Stimulated activated CD8-positive, alpha-beta memory T cell treated with anti-CD3 and anti-CD28 coated beads, Interleukin-15, amount 100 ng/mL, for 24 hours (primary cell): ENCODE measurements around the gene CRACDL.

Source experiments
- DNase-seq: peaks from one replicate; pipeline ENCODE4 v3.0.0-alpha.2; 2020; ENCODE audit warnings: low read depth

The CRACDL gene

DNA sequence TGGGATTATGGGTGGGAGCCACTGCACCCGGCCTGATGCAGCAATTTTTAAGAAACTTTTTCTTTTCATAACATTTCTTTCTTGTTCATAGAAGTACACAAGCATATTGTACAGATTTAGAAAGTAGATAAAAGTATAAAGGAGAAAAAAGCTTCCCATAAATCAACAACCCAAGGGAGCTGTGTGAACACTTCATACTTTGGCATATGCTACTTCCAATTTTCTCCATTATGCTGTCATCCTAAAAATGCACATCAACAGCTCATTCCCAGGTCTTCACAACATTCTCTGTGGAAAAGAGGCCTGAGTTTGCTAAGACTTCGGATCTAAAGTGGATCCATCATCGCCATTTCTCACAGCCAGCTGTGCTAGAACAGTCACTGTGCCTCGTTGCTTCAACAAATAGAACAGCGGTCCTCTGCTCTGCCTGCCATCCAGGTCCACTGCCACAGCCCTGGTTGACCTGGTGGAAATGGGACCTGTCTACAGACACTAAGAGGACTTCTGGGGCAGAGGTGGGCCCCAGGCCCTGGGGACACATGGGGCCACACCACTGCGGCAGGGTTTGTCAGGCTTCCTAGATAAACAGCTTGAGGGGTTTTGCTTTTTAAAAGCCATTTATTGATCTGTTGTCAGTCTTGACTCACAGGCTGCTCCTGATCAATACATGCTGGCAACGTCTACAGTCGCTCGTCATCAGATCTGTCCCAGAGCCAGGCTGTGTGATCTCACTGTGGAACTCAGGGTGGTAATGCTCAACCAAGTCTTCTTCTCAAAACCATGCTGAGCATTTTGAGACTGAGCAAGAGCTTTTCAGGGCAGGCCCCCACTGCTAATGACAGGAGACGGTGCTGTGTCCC, 132.4 kb downstream of the CRACDL start:
- DNase-seq: no peak

DNA sequence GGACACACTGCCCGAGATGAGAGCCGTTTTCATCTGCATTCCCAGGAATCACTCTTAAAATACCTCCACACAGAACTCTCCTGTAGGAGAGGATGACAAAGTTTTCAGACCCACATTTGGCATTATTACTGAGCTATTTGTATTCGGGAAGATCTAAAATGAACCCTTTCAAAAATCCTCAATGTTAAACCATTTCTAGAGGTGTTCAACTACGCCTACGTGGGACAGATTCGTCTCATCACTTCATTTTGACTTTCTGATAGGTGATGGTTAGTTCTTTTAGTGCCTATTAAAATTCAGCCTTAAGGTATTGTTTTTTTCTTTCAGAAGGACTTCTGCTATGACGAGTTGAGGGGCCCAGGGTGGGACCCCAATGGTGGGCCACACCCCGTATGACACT, 133.7 kb downstream of the CRACDL start:
- DNase-seq: no peak

DNA sequence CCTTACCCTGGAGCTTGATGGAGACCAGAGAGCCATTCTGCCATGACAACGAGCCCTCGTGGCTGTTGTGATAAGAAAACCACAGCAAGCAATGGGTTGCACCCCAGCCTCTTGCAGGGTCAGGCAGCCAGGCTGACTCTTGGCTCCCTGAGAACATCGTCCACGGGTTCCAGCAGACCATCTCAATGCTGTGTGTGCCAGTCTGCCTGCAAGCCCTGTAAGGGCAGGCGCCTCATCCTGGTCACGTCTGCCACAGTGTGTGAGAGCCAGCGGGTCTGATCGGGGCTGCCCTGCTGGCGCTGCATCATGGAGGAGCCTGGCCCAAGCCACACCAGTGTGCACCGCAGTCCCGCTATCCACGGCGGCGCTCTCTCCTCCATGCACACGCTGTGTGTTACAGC, 134.1 kb downstream of the CRACDL start:
- no peak for DNase-seq

DNA sequence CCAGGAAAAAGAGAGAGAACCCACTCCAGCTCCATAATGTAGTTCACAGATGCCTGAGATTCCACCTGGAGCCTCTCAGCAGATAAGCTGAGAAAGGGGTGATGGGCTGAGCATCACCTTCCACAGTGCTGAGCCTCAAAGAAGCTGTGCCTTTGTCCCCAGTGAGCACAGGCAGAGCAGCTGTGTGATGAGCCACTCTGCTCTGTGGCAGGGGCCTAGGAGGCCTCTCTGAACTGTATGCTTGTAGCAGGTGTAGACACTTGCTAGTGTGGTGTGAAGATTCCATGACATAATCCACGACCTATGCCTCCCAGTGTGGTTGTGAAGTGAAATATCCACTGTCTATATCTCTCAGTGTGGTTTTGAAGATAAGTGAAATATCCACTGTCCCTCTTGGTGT, 134.7 kb downstream of the CRACDL start:
- no peak for DNase-seq

DNA sequence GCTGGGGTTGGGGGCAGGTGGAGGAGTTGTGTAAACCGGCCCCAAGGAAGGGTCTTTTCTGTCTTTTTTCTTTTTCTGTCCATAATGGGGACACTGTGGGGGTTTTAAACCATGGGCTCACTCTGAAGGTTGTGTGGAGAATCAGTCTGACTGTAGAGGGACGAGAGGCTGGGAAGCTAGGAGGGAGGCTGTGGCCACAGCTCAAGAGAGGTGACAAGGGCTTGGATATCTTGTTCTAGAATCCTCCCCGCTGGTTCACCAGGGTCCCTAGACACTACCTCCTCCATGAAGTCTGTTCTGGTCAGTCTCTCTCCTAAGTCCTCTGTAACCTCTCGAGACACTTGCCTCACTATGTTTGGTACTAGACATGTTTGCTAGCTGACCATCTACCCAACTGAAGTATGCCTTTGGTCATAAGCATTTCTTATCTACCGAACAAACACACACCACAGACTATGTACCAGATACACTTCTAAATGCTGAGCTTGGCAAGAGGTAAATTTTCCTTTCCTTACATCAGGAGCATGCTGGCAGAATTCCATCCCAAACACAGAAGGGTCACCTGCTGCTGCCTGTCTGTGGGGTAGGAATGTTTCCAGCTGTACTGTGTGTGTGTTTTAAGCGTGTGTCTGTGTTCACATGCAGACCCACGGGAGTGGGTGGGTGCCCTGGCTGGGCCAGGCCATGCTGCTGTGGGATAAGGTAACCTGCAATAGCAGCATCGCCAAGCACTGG, 135.5 kb downstream of the CRACDL start:
- DNase-seq: no peak

DNA sequence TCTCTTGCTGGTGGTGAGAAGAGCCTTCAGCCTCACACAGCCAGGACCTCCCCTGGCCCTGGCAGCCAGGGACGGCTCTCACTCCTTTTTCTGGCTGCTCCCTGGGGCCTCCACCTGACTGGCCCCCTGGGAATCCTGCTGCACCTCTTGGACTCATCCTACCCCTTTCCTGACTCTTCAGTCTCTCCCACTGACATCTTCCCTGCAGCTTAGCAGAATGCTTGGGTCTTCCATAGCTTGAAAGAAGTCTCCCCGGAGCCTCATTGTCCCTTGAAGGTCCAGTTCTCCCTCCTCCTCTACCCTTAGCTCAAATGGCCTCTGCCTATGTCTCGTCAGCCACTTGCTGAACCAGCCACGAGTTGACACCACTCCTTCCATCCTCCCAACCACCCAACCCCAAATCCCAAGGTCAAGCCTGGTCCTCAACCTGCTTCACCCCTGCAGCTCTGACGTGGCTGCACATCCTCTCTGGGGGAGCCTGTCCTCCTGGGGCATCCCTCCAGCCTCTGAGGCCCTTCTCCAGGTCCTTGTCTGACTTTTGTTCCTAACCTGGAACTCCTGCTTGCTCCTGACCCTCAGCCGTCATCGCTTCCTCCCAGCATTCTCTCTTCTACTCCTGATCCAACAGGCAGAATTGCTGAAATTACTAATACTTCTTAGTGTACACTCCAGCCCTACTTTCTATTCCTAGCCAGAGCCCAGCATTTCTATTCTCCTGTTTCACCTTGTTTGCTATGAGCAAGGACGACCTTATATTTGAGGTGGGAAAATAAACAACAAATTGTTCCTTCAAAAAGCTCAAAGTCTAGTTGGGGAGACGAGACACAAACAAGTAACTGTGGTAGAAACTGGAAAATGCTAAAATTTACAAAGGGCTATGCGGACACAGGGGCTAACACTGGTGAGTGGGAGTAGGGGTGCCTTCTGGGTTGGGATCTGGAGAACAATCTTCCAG, 136.4 kb downstream of the CRACDL start:
- no peak for DNase-seq

DNA sequence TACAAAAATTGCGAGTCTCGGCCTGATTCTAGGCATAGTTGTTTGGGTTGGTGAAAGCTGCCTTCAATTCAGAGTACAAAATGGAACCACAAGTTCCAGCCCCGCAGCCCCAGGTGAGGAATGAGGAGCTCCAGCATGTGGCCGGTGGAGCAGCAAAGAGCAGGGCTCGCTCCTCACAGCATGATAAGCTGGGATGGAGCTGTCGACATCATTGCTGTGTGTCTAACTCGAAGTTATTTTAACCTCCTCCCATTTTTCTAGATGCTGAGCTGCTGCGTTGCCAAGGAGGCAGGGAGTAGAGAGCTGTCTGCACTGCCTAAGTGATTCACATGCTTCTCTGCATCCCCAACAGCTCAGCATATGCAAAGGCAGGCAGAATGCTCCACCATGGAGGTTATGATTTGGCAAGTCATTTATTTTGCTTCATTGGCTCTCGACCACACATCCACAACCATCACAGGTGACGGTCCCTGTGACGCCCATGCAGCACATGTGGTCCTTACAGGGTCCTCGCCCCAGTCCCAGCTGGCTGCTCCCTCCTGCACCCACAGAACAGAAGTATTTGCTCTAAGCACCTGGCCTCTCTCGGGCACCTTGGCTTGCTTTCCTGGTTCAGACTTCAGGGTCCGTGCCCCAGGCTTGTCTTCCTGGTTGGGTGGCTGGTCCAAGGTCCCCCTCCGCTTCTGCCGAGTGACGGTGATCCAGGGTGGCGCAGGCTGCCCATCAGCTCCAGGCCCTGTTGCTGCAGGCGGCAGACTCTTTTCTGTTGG, 139.1 kb downstream of the CRACDL start:
- DNase-seq: no peak

DNA sequence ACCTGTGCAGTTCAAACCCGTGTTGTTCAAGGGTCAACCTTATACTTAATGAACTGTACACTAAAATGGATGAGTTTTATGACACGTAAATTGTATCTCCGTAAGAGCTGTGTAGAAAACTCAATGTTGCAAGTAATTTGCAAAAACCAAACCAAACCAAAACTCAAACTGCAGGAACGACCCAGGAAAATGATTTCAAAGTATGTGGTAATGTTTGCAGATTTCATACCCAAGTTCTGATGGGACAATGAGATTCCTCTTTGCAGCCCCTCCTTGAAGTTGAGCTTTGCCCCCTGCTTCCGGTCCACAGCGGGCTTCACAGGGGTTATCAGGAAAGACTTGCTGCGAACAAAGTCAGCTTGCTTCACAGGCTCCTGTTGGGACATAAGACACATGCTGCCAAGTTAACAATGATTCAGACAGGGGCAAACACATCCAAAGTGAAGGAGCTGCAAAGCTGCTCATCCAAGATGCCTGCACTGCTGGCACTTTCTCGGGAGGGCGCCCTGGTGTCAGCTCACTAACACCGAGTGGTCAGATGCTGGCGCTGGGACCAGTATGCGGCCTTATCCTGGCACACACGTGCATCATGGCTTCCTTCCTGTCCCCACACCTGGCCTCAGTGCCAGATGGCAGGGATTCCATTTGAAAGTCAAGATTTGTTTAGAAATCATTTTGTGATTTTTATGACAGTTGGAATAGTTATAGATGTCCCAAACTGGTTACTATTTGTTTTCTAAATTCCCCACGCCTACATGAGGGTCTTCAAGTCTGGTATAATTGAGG, 139.9 kb downstream of the CRACDL start:
- no peak for DNase-seq

DNA sequence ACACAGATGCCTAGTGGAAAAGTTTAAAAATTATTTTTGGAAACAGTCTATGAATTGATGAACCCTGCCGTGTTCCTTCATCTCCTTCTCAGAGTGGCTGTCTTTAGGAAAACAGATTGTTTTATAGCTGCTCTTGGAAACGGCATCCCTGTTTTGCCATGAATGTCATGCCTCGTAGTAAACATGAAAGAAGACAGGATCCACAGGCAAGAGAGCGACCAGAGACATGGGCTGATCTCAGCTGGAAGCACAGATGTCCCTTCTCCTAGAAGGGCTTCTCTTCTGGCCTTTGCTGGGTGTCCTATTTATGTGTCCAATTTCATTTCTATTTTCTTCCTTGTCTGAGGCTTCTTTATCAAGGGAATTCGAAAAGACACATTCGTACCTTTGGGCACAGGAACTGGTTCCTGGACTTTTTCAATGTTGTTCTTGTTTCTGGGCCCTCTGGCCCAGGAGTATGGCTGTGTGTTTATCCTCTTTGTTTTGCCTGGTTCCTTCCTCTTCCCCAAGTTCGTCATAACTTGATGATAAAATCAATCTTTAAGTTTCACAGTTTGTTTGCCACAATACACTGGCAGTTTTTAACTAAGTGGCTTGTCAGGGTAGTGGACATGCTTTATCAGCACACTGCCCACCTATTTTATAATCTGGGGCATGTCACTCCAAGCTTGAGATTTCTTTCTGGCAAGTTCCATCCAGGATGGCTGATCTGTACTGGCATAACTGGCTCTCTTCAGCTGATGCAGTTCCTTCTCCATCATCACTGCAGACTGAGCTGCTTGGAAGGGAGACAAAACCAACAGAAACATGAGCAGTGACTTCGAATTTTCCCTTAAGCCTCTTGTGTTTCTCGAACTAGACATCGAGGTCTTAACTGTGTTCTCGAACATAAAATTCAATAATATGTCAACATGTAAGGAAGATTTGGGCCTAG, 141.9 kb downstream of the CRACDL start:
- DNase-seq: no peak

DNA sequence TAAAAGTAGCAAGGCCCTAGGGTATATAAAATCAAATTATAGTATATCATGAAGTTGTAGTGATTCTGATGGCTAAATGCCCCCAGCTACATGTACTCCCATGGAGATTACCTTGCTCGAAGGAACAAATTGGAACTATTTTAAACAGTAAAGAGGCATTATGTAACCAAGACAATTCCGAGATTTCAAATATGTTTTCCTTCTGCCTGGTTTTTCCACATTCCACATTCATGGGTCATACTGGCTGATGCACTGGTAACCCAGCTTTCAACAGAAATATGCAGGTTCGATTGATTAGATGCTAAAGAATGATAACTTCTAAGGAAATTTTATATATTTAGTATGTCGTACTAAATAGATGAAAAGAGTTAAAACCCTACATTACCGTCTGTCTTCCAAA, 142.8 kb downstream of the CRACDL start:
- no peak for DNase-seq

DNA sequence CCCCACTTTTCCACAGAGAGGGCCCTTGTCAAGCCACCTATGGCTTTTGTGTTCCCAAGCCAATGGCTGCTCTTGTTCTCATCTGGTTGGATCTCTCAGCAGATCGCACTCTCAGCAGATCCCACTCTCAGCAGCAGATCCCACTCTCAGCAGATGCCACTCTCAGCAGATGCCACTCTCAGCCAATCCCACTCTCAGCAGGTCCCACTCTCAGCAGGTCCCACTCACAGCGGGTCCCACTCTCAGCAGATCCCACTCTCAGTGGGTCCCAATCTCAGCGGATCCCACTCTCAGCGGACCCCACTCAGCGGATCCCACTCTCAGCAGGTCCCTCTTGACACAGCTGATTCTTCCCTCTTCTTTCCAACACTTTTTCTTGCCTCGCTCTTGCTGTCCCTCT, 145.8 kb downstream of the CRACDL start:
- no peak for DNase-seq

DNA sequence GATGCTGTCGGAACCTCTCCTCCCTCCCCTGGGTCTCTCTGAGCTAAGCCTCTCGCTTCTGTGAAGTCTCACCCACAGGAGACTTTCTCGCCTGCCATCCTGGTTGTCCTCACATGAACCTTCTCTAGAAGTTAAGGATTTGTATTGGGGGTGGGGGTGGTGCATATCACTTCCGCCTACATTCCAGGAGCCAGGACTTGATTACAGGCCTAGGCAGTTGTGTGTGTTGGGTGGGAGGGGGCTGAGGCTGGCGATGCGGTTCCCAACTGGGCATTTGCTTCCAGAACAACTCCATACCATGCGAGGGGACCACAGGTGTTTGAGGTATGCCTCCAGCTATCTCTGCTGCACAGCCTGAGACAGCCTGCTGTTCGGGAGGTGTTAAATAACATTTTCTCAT, 148.3 kb downstream of the CRACDL start:
- no peak for DNase-seq

DNA sequence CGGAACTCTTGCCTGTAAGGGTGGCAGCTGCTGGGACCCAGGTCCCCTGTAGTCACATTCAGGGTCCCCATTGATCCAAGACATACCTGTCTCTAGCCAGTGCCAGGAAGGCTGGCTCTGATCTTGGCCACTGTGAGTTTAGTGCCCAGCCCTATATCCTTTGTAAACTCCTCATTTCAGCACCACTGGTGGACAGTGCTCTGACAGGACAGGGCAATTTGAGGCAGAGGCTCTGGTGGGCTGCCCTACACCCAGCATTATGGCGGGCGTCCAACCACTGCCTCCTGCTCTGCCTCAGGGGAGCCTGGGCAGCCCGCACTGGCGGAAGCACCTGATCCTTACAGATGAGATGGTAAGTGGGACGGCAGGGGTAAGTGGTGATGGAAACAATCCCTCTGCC, 149.8 kb downstream of the CRACDL start:
- DNase-seq: no peak

DNA sequence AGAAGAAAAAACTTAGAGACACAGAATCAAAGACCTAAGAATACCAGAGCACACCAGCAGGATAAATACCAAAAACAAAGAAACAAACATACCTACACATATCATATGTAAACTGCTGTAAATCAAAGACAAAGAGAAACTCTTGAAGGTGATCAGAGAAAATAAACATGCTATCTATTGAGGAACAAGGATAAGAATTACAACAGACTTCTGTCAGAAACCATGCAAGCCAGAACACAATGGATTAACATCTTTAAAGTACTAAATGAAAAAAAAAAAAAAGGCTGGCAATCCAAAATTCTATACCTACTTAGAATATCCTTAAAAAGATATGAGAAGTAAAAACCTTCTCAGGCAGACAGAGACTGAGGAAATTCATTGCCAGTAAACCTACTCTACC, 153.5 kb downstream of the CRACDL start:
- DNase-seq: no peak

DNA sequence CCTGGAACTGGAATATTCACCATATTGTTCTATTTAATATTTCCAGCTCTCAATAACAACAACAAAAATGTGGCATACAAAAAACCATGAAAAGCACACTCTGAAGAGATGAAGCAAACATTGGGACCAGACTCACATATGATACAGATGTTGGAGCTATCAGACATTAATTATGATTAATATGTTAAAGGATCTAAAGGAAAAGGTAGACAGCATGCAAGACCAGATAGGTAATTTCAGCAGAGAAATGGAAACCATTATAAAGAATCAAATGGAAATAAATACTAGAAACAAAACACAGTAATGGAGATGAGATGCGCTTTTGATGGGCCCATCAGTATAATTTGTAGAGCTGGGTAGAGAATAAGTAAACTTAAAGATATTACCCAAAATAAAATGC, 154.2 kb downstream of the CRACDL start:
- no peak for DNase-seq

DNA sequence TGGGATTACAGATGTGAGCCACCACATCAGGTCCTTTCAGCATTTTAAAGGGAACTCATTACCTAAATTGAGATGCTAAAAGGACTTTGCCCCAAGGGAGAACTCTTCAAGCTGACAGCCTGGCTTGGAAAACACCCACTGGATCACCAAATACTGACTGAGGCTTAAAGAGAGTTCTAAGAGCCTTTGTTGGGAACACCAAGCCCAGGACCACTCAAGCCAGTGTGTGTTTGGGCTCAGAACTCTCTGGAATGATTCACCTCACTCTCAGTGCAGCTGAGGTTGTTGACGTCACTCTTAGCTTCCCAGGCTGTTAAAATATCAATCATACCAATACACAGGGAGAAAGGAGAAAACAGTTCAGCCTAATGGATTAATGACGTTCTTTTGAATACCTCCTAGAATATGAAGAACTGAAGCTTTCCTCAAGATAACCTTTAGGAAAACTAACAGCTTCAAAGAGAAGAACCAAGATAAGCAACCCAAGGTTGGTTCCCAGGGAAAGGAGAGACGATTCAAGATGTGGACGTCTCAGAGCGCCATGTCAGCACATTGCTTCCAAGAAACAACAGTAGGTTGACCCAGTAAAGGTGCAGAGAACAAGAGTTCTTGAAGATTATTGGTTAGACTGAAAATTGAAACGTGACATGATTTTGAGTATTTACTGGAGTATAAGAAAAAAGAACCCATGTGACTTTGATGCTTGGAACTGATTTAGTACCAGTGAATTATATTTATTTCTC, 157.1 kb downstream of the CRACDL start:
- DNase-seq: no peak

DNA sequence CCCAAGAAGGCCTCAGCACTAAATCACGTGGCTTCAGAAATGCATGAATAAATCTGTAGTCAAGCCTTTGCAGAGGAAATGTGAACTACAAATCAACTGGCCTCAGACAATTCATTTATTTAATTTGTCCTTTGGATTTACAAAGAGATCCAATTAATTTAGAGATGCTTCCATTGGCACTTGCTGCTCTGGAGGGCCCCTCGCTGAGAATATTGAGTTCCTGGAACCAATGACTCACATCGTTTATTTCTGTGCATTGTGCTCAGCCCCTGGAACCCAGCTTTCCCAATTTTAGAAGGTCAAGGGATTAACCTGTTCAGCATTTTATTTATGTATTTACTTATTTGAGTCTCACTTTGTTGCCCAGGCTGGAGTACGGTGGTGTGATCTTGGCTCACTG, 157.9 kb downstream of the CRACDL start:
- no peak for DNase-seq

DNA sequence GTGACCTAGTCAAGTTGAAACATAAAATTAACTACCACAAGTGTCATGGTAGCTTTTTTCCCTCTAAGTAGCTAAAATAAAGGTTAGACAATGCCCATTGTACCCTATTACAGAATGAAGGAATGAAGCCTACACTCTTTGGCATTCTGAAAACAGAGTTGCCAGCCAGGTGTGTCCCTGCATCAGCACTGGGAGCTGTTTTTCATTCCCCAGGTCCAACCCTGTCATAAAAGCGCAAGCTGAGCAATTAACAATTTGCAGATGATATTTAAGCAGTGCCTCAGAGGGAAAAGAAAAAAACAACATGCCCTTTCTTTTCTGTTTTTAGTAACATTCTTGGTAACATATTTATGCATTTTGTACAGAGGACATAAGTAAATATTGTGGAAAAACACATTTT, 158.3 kb downstream of the CRACDL start:
- no peak for DNase-seq

DNA sequence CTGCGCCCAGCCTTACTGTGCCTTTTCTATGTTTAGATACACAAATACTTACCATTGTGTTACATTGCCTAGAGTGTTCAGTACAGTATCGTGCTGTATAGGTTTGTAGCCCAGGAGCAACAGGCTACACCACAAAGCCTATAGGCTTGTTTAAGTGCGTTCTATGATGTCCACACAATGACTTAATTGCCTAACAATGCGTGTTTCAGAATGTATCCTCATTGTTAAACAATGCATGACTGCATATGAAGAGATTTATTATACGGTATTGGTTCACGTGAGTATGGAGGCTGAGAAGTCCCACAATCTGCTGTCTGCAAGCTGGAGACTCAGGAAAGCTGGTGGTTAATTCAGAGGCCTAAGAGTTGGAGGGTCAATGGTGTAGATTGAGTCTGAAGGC, 158.9 kb downstream of the CRACDL start:
- no peak for DNase-seq
